Natural killer cell (primary cell): ENCODE measurements around the gene GSTM1. TPM values are rescaled to one million over a fixed set of nuclear protein-coding genes. Genes with fewer than 3 reads are reported as not detected.
"Not testable (repeated sequence)": the region's sequence is repeated elsewhere in the genome, so short reads cannot be mapped to it uniquely, and the experiment has no call there.

ENCODE experiments used
- ATAC-seq, 3 donors: fragments of 150-1000 bp in 2 of 3; fragments of 200-7000 bp in 1 of 3; cut with Tn5 transposase; 1 replicate in 1 of 3; 2 replicates in 2 of 3; pipeline ENCODE4 v1.10.0; 2021; ENCODE audit warnings: mild to moderate bottlenecking in 2 of 3, moderate library complexity in 2 of 3
- DNase-seq, 2 donors: peaks; one replicate each; pipeline versions ENCODE4 v3.0.0 to v3.0.0-alpha.2; 2013 to 2021; ENCODE audit warnings: mixed read lengths in 1 of 2
- H3K27ac ChIP-seq: one replicate; pipeline ENCODE4 v1.5.1; 2013; ENCODE audit warnings: mild to moderate bottlenecking, low read length
- H3K27me3 ChIP-seq: one replicate; pipeline ENCODE4 v1.6.1; 2013; ENCODE audit warnings: low read length; ENCODE audit not compliant: control insufficient read depth, insufficient read depth
- H3K36me3 ChIP-seq: one replicate; pipeline ENCODE4 v1.6.1; 2013; ENCODE audit warnings: low read length; ENCODE audit not compliant: control insufficient read depth, insufficient read depth
- H3K4me1 ChIP-seq: one replicate; pipeline ENCODE4 v1.6.1; 2013; ENCODE audit warnings: low read length; ENCODE audit not compliant: control insufficient read depth, insufficient read depth
- H3K4me3 ChIP-seq: one replicate; pipeline ENCODE4 v1.5.1; 2013; ENCODE audit warnings: low read length
- H3K9me3 ChIP-seq: one replicate; pipeline ENCODE4 v1.6.1; 2013; ENCODE audit warnings: low read length; ENCODE audit not compliant: control insufficient read depth, insufficient read depth
- H3K27ac Mint-ChIP-seq, 2 donors: one replicate each; pipeline ENCODE4 v1.8.0; 2022; ENCODE audit warnings: mild to moderate bottlenecking in 2 of 2, mixed read lengths in 2 of 2, moderate library complexity in 1 of 2
- H3K27me3 Mint-ChIP-seq, 2 donors: one replicate each; pipeline ENCODE4 v1.8.0; 2022; ENCODE audit warnings: low read depth in 2 of 2, mixed read lengths in 2 of 2
- H3K36me3 Mint-ChIP-seq: one replicate; pipeline ENCODE4 v1.8.0; 2022; ENCODE audit warnings: mixed read lengths
- H3K4me1 Mint-ChIP-seq, 2 donors: one replicate each; pipeline ENCODE4 v1.8.0; 2022; ENCODE audit warnings: mixed read lengths in 2 of 2
- H3K4me3 Mint-ChIP-seq: one replicate; pipeline ENCODE4 v1.8.0; 2022; ENCODE audit warnings: mild to moderate bottlenecking, moderate library complexity, mixed read lengths
- H3K9me3 Mint-ChIP-seq, 2 donors: one replicate each; pipeline ENCODE4 v1.8.0; 2022; ENCODE audit warnings: mixed read lengths in 2 of 2
- WGBS: methylation state at CpG from one replicate; pipeline ENCODE4 v1.1.7; 2013; ENCODE audit warnings: missing lambda C conversion rate; ENCODE audit not compliant: insufficient coverage; 5-methylcytosine and 5-hydroxymethylcytosine counted together
- intact Hi-C: fragments of 100-400 bp; cut with micrococcal nuclease; formaldehyde crosslinking; loops from one replicate; pipeline ENCODE4 v1.14.2; 2022
- total RNA-seq, 4 donors: library from RNA; stranded (reverse); fragments of 120-200 nt in 1 of 4; gene quantifications; one replicate each; pipeline versions ENCODE4 v1.2.3 to v1.2.4, GENCODE V29; 2013 to 2022
- TF ChIP-seq, protein P1 (sequence below): fragments of 200-600 bp; IDR thresholded peaks from one replicate; pipeline ENCODE4 v1.8.0; 2022; ENCODE audit warnings: antibody characterized with exemption

The GSTM1 gene
- total RNA-seq, 3 donors from 2014 or later (not counting 1 experiment from before 2014, with no cell fraction given): 31.9 to 34.7 TPM; not detected in 1

DNA sequence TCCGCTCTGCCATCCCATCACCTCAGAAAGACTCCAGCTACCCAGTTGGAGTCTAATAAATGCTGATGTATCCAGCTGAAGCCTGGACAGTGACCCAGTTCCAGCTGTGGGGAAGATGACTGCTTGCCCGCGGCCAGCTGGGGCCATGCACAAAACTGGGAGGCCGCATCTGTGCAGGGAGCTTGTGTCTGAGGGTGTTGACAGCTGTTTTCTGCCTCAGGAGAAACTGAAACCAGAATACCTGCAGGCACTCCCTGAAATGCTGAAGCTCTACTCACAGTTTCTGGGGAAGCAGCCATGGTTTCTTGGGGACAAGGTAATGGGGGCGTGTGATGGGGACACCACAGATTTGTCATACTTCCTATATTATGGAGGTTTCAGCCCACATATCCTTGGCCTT is 16.6 kb upstream of the GSTM1 start:
- ATAC-seq (no peak), DNase-seq (no peak)
- intact Hi-C loops: no loop called here
- Histone ChIP-seq H3K27me3 (no peaks in the 10 kb centered on the region), H3K4me1 (peaks cover 26% of the 10 kb centered on the region), H3K9me3 (no peaks in the 10 kb centered on the region), H3K36me3 (no peaks in the 10 kb centered on the region), H3K27ac (no peak overlapping the region), H3K4me3 (no peak overlapping the region)
- Mint-ChIP-seq H3K9me3 (no peaks in the 10 kb centered on the region), H3K4me3 (peak overlapping the region; percentile 29), H3K36me3 (no peaks in the 10 kb centered on the region), H3K27me3 (no peaks in the 10 kb centered on the region), H3K4me1 (peaks cover 10 to 25% of the 10 kb centered on the region in 2 donors), H3K27ac (peak overlapping the region; percentile 0 to 88)
- 81% methylated on average over 4 of the region's 5 CpGs for WGBS
- TF ChIP-seq, protein P1, sequence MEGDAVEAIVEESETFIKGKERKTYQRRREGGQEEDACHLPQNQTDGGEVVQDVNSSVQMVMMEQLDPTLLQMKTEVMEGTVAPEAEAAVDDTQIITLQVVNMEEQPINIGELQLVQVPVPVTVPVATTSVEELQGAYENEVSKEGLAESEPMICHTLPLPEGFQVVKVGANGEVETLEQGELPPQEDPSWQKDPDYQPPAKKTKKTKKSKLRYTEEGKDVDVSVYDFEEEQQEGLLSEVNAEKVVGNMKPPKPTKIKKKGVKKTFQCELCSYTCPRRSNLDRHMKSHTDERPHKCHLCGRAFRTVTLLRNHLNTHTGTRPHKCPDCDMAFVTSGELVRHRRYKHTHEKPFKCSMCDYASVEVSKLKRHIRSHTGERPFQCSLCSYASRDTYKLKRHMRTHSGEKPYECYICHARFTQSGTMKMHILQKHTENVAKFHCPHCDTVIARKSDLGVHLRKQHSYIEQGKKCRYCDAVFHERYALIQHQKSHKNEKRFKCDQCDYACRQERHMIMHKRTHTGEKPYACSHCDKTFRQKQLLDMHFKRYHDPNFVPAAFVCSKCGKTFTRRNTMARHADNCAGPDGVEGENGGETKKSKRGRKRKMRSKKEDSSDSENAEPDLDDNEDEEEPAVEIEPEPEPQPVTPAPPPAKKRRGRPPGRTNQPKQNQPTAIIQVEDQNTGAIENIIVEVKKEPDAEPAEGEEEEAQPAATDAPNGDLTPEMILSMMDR: no peak

DNA sequence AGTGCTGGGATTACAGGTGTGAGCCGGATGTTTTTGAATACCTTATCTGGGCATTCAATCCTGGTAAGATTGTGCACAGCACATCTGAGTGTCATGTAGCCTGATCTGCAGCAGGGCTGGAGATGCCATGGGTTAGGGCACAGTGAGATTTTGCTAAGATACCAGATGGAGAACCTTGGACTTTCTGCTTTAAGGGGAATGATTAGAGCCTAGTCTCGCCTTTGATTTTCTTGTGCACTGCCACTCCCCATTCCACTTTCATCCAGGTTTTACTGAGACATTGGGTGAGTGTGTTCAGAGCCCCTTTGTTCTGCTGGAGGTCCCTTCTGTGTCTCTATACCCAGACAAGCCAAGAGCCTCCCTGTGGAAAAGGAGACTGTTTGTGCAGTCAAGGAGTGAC is 13.8 kb upstream of the GSTM1 start:
- DNase-seq, H3K36me3 Mint-ChIP-seq, ATAC-seq, intact Hi-C loops, H3K27me3 ChIP-seq, H3K27me3 Mint-ChIP-seq, H3K27ac Mint-ChIP-seq, H3K4me3 ChIP-seq, H3K9me3 Mint-ChIP-seq, H3K4me3 Mint-ChIP-seq, H3K36me3 ChIP-seq, H3K9me3 ChIP-seq, H3K27ac ChIP-seq: not testable (repeated sequence)
- WGBS: 96% methylated on average over 1 of the region's 2 CpGs
- H3K4me1 Mint-ChIP-seq: peaks cover 4 to 19% of the 10 kb centered on the region in 2 donors
- H3K4me1 ChIP-seq: peaks cover 15% of the 10 kb centered on the region

DNA sequence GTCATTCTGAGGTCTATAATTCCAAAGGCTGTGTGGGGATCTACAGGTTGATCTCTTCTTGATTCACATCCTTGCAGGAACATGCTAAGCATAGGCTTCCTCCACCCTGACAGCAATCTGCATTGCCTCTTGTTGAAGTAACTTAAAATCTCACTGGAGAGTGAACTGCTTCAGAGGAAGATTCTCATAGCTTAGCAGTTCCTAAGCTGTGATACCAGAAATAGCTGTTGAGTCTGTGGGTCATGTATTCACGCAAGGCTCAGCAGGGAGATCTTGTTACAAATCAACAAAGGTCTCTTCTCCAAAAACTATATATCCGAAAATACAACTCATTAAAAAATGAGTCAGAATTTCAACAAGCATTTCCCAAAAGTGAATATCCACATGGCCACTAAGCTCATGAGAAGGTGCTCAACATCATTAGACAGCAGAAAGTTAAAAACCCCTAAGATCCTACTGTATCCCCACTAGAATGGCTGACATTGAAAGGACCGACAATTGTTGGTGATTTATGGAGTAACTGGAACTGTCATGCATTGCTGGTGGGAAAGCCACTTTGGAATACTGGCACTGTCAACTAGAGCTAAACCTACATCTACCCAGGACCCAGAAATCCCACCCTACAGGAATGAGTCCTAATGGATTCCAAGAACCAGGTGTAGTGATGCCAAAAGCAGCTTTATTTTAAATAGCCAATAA is 10.8 kb upstream of the GSTM1 start:
- DNase-seq, H3K27ac ChIP-seq, ATAC-seq, H3K9me3 ChIP-seq, H3K4me3 ChIP-seq, H3K4me3 Mint-ChIP-seq, H3K27me3 Mint-ChIP-seq, H3K4me1 Mint-ChIP-seq, H3K36me3 ChIP-seq, H3K36me3 Mint-ChIP-seq, H3K4me1 ChIP-seq, H3K27me3 ChIP-seq, intact Hi-C loops, H3K9me3 Mint-ChIP-seq, H3K27ac Mint-ChIP-seq: not testable (repeated sequence)
- 85% methylated on average over 2 of the region's 3 CpGs for WGBS

DNA sequence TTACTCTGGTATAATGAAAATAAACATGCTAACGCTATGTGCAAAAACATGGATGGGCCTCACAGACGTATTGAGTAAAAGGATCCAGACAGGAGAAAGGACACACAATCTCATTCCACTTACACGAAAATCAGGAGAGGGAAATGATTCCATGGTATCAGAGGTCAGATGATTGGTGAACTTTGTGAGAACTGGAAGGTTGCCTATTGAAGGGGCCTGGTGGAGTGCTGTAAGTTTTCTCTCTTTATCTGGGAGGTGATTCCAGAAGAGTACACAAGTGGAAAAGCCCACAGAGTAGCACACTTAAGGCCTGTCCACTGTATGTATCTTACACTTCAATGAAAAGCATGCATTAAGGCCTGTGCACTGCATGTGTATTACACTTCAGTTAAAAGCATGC is 10.2 kb upstream of the GSTM1 start:
- TF ChIP-seq, protein P1: no peak
- no peak for DNase-seq
- H3K9me3 Mint-ChIP-seq: no peaks in the 10 kb centered on the region
- no peak overlapping the region for H3K4me3 ChIP-seq
- no peak overlapping the region for H3K27ac ChIP-seq
- WGBS: 100% methylated on average over 2 of the region's 3 CpGs
- intact Hi-C loops: no loop called here
- H3K36me3 Mint-ChIP-seq: no peaks in the 10 kb centered on the region
- no peaks in the 10 kb centered on the region for H3K36me3 ChIP-seq
- no peaks in the 10 kb centered on the region for H3K9me3 ChIP-seq
- H3K4me1 ChIP-seq: no peaks in the 10 kb centered on the region
- H3K27me3 Mint-ChIP-seq: no peaks in the 10 kb centered on the region
- ATAC-seq: peak in 1 of 3 donors; percentile 24
- no peaks in the 10 kb centered on the region for H3K27me3 ChIP-seq
- no peak overlapping the region for H3K4me3 Mint-ChIP-seq
- no peaks in the 10 kb centered on the region for H3K4me1 Mint-ChIP-seq
- no peak overlapping the region for H3K27ac Mint-ChIP-seq

DNA sequence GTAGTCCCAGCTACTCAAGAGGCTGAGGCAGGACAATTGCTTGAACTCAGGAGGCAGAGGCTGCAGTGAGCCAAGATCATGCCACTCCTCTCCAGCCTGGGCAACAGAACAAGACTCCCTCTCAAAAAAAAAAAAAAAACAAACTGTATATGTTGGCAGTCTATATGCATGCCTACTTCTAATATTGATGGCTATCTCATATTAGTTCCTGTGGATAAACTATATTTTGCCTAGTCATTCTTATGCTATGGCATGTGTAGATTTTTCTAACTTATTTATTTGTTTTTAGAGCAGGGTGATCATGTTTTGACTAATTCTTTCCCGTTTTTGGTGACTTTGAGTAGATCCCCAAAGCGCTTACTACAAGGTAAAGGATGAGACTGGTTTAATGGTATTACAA is 9.0 kb upstream of the GSTM1 start:
- DNase-seq, H3K36me3 ChIP-seq, H3K36me3 Mint-ChIP-seq, H3K4me1 Mint-ChIP-seq, H3K9me3 Mint-ChIP-seq, H3K27ac Mint-ChIP-seq, H3K27ac ChIP-seq, ATAC-seq, H3K9me3 ChIP-seq, H3K27me3 Mint-ChIP-seq, intact Hi-C loops, H3K4me1 ChIP-seq, H3K4me3 ChIP-seq, H3K27me3 ChIP-seq, H3K4me3 Mint-ChIP-seq: not testable (repeated sequence)
- 94% methylated on average over 2 of the region's 2 CpGs for whole genome bisulfite sequencing

DNA sequence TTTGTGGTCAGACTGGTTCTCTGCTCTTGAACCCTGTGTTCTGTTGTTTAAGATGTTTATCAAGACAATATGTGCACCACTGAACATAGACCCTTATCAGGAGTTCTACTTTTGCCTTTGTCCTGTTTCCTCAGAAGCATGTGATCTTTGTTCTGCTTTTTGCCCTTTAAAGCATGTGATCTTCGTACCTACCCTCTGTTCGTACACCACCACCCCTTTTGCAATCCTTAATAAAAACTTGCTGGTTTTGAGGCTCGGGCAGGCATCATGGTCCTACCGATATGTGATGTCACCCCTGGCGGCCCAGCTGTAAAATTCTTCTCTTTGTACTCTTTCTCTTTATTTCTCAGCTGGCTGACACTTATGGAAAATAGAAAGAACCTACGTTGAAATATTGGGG is 2.8 kb upstream of the GSTM1 start:
- H3K4me1 ChIP-seq, H3K36me3 Mint-ChIP-seq, H3K27ac Mint-ChIP-seq, H3K9me3 Mint-ChIP-seq, H3K4me3 ChIP-seq, H3K4me3 Mint-ChIP-seq, H3K27me3 Mint-ChIP-seq, DNase-seq, H3K36me3 ChIP-seq, intact Hi-C loops, ATAC-seq, H3K27me3 ChIP-seq, H3K27ac ChIP-seq, H3K9me3 ChIP-seq: not testable (repeated sequence)
- WGBS: no CpG with 5 or more reads among the region's 6 CpGs
- H3K4me1 Mint-ChIP-seq: peaks cover 0 to 17% of the 10 kb centered on the region in 2 donors

DNA sequence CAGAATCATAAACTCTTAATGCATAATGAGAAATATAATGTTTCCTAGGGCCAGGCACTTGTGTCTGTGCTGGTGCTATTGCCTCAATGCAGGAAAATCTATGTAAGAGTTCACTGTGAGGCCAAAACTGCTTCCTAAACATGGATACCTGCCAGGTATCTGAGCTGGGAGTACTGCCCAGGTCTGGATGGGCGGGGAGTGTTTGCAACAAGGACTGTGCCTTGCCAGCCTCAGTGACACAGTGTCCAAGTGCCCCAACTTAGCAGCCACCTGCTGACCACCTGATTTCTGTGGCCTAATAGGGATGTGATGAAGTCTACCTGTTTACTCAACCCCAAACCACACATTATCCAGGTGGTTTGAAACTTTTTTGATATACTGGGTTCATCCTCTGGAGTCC is 2.2 kb upstream of the GSTM1 start:
- WGBS: no CpG with 5 or more reads among the region's 1 CpG
- H3K9me3 ChIP-seq, H3K36me3 ChIP-seq, H3K4me3 ChIP-seq, H3K27me3 Mint-ChIP-seq, H3K9me3 Mint-ChIP-seq, H3K4me1 ChIP-seq, DNase-seq, H3K36me3 Mint-ChIP-seq, ATAC-seq, H3K4me3 Mint-ChIP-seq, H3K27ac ChIP-seq, intact Hi-C loops, H3K27me3 ChIP-seq, H3K27ac Mint-ChIP-seq: not testable (repeated sequence)
- peaks cover 0 to 17% of the 10 kb centered on the region in 2 donors for H3K4me1 Mint-ChIP-seq
